Measurements from ENCODE around the gene NSD2.

GRCh38 chr4:1859389-1859753 lies 11.8 kb upstream of the NSD2 start:
- TF ChIP-seq FOXM1 (IDR thresholded peaks at IDR 0.05; ENCODE audit: borderline replicate concordance) (no peak), NFRKB (IDR thresholded peaks at IDR 0.05) (no peak), ELF4 (IDR thresholded peaks at IDR 0.05) (no peak), FOXK2 (IDR thresholded peaks at IDR 0.05) (no peak), ZNF384 (IDR thresholded peaks at IDR 0.05) (no peak), SUZ12 (IDR thresholded peaks at IDR 0.05) (no peak), LEF1 (IDR thresholded peaks at IDR 0.05; ENCODE audit: borderline replicate concordance) (no peak), CTBP1 (IDR thresholded peaks at IDR 0.05; ENCODE audit: borderline replicate concordance) (no peak), SP1 (IDR thresholded peaks at IDR 0.05) (no peak), PKNOX1 (IDR thresholded peaks at IDR 0.05) (no peak), HDGF (IDR thresholded peaks at IDR 0.05; ENCODE audit: borderline replicate concordance) (no peak), TARDBP (IDR thresholded peaks at IDR 0.05) (no peak)
